Upper lobe of right lung (tissue), 1 donor: ENCODE data around the gene UXS1. TPM values are rescaled to one million over a fixed set of nuclear protein-coding genes. Genes with fewer than 3 reads are reported as not detected.

Experiments used
- ATAC-seq: fragments of 200-7000 bp; cut with Tn5 transposase; one replicate; pipeline ENCODE4 v1.9.1; 2020; ENCODE audit warnings: mild to moderate bottlenecking, moderate library complexity
- DNase-seq: peaks from one replicate; pipeline ENCODE4 v3.0.0-alpha.2; 2020
- H3K27ac ChIP-seq: fragments of 200-600 bp; one replicate; pipeline ENCODE4 v1.8.0; 2022
- H3K27me3 ChIP-seq: fragments of 200-600 bp; one replicate; pipeline ENCODE4 v1.8.0; 2022; ENCODE audit warnings: mild to moderate bottlenecking
- H3K36me3 ChIP-seq: fragments of 200-600 bp; one replicate; pipeline ENCODE4 v1.8.0; 2022
- H3K4me1 ChIP-seq: fragments of 200-600 bp; one replicate; pipeline ENCODE4 v1.8.0; 2022
- H3K4me3 ChIP-seq: fragments of 200-600 bp; one replicate; pipeline ENCODE4 v1.8.0; 2022; ENCODE audit warnings: mild to moderate bottlenecking
- H3K9me3 ChIP-seq: fragments of 200-600 bp; one replicate; pipeline ENCODE4 v1.8.0; 2022
- intact Hi-C: fragments of 100-400 bp; cut with DNase I; formaldehyde crosslinking; loops from one replicate; pipeline ENCODE4 v1.11.0; 2022
- total RNA-seq: library from RNA; stranded (reverse); fragmentation: NEBNext Ultra II Directional; extraction: Animal tissue kit (Norgen Biotek cat#: 25700); gene quantifications from one replicate; pipeline ENCODE4 v1.2.1, GENCODE V29; 2021
- TF ChIP-seq, protein P1 (sequence below): fragments of 200-600 bp; IDR thresholded peaks from one replicate; pipeline ENCODE4 v1.8.0; 2022; ENCODE audit warnings: antibody characterized with exemption
- donor health status: DM: no; HTN: yes; CAD: no; lungs with severe emphysema.

Gene UXS1
- total RNA-seq, 1 donor from 2014 or later: 64.8 TPM

DNA sequence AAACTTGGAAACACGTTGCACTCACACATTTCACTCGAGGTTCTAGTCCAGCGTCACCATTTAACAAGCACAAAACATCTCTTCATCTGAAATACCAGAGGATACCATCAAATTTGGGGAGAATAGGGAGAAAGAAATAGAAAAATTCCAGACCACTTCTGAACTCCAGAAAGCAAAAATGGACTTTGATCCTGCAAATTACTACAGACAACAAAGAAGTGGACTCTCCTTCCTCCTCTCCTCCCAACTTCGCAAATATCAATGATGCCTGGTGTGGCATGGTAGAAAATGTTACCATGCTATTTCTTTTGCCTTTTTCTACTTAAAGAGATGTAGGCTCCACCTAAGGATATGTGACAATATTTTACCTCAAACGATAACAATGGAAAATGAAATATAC is 13.5 kb downstream of the UXS1 start:
- H3K4me1 ChIP-seq: peaks cover 10% of the 10 kb centered on the region
- DNase-seq (no peak), ATAC-seq (no peak)
- intact Hi-C loops: no loop called here
- H3K27ac ChIP-seq: no peak overlapping the region
- no peaks in the 10 kb centered on the region for H3K27me3 ChIP-seq
- H3K36me3 ChIP-seq: no peaks in the 10 kb centered on the region
- TF ChIP-seq, protein P1, sequence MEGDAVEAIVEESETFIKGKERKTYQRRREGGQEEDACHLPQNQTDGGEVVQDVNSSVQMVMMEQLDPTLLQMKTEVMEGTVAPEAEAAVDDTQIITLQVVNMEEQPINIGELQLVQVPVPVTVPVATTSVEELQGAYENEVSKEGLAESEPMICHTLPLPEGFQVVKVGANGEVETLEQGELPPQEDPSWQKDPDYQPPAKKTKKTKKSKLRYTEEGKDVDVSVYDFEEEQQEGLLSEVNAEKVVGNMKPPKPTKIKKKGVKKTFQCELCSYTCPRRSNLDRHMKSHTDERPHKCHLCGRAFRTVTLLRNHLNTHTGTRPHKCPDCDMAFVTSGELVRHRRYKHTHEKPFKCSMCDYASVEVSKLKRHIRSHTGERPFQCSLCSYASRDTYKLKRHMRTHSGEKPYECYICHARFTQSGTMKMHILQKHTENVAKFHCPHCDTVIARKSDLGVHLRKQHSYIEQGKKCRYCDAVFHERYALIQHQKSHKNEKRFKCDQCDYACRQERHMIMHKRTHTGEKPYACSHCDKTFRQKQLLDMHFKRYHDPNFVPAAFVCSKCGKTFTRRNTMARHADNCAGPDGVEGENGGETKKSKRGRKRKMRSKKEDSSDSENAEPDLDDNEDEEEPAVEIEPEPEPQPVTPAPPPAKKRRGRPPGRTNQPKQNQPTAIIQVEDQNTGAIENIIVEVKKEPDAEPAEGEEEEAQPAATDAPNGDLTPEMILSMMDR: no peak
- H3K4me3 ChIP-seq: no peak overlapping the region
- no peaks in the 10 kb centered on the region for H3K9me3 ChIP-seq

DNA sequence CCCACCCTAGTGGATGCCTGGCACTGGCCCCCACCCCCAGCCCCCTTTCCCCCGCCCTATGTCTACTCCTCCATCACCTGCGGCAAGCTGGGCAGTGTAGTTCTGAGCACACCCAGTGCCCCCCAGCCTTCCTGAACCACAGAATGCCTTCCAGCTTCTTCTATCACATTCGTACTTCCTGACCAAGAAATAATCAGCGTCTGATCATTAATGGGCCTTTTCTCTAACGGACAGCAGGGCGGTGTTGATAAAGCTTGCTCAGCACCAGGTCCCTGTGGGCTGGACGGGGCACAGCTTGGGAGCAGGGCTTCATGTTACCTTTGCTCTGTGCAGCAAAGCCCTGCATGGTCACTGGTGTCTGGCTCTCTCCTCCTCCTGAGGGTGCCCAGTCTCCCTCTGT is 15.4 kb downstream of the UXS1 start:
- no peaks in the 10 kb centered on the region for H3K36me3 ChIP-seq
- TF ChIP-seq, protein P1: no peak
- DNase-seq: no peak
- H3K4me3 ChIP-seq: no peak overlapping the region
- intact Hi-C loops: no loop called here
- H3K27ac ChIP-seq: no peak overlapping the region
- H3K4me1 ChIP-seq: peaks cover 27% of the 10 kb centered on the region
- no peaks in the 10 kb centered on the region for H3K27me3 ChIP-seq
- no peak for ATAC-seq
- no peaks in the 10 kb centered on the region for H3K9me3 ChIP-seq

GRCh38 chr2:106177581-106177980 is 16.5 kb downstream of the UXS1 start:
- Histone ChIP-seq H3K4me1 (peaks cover 24% of the 10 kb centered on the region), H3K36me3 (no peaks in the 10 kb centered on the region), H3K9me3 (no peaks in the 10 kb centered on the region), H3K4me3 (no peak overlapping the region), H3K27ac (no peak overlapping the region), H3K27me3 (no peaks in the 10 kb centered on the region)
- no peak for ATAC-seq
- no peak for DNase-seq
- TF ChIP-seq, protein P1: no peak
- intact Hi-C loops: no loop called here

DNA sequence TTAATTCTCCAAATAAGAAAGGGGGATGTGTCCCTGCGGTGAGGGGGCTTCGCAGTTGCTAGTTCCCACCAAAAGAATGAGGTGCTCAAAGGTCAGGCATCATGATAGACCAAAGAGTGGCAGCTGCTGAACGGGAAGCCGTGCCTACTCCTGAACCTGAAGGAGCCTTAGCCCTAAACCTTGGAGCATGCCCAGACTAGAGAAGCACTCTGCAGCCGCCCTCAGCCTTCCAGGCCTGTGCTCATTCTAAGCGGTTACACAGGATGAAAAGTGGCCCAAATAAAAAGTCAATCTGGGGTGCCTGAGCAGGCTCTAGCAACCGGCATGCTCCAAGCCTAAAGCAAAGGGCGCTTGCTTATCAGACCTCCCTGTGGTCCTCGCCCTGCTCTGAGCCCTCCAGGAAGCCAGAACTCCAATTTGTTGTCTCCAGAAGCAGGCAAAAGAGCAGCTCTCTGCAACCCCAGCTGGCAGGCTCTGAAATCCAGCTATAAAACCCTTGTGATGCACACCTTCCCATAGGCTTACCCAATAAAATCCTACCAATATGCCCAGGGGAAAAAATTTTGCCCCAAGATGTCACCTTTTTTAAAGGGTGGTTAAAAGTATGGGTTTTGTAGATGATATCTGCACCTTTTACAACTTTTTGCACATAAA is 17.5 kb downstream of the UXS1 start:
- peaks cover 24% of the 10 kb centered on the region for H3K4me1 ChIP-seq
- no peaks in the 10 kb centered on the region for H3K9me3 ChIP-seq
- H3K27ac ChIP-seq: no peak overlapping the region
- H3K27me3 ChIP-seq: no peaks in the 10 kb centered on the region
- DNase-seq: no peak
- TF ChIP-seq, protein P1: no peak
- no peak overlapping the region for H3K4me3 ChIP-seq
- intact Hi-C loops: no loop called here
- H3K36me3 ChIP-seq: no peaks in the 10 kb centered on the region
- ATAC-seq: peak; percentile 28

GRCh38 chr2:106175086-106175850 is 18.8 kb downstream of the UXS1 start:
- intact Hi-C loops: no loop called here
- peak; percentile 85 for ATAC-seq
- TF ChIP-seq, protein P1: no peak
- H3K4me3 ChIP-seq: no peak overlapping the region
- H3K27ac ChIP-seq: peak overlapping the region; percentile 30
- H3K9me3 ChIP-seq: no peaks in the 10 kb centered on the region
- H3K36me3 ChIP-seq: no peaks in the 10 kb centered on the region
- no peaks in the 10 kb centered on the region for H3K27me3 ChIP-seq
- peaks cover 24% of the 10 kb centered on the region for H3K4me1 ChIP-seq
- no peak for DNase-seq
